GM23338 (cell line): ENCODE data around the gene MYO16. TPM values are rescaled to one million over a fixed set of nuclear protein-coding genes. Genes with fewer than 3 reads are reported as not detected.

Experiments used
- ATAC-seq: fragments of 200-7000 bp; cut with Tn5 transposase; 3 replicates; pipeline ENCODE4 v1.9.1; 2020
- DNase-seq: peaks from one replicate; pipeline ENCODE4 v3.0.0-alpha.2; 2015; ENCODE audit warnings: low spot score
- H2AFZ ChIP-seq: fragments of 200-600 bp; sonication (generic); 2 replicates; pipeline ENCODE4 v1.8.0; 2016; ENCODE audit warnings: antibody characterized with exemption, mild to moderate bottlenecking, moderate library complexity
- H3F3A ChIP-seq: fragments of 200-600 bp; sonication (generic); replicated peaks from 2 replicates; pipeline ENCODE4 v1.8.0; 2017; ENCODE audit warnings: antibody characterized with exemption, mixed run types, low read depth
- H3K27ac ChIP-seq: fragments of 200-600 bp; sonication (generic); 2 replicates; pipeline ENCODE4 v1.6.1; 2016; ENCODE audit warnings: low read depth
- H3K27me3 ChIP-seq: fragments of 200-600 bp; sonication (generic); 2 replicates; pipeline ENCODE4 v1.8.0; 2016; ENCODE audit warnings: mild to moderate bottlenecking, mixed run types, moderate library complexity; ENCODE audit not compliant: insufficient read depth
- H3K36me3 ChIP-seq: fragments of 200-600 bp; sonication (generic); 2 replicates; pipeline ENCODE4 v1.8.0; 2016; ENCODE audit warnings: mild to moderate bottlenecking; ENCODE audit not compliant: insufficient read depth
- H3K4me1 ChIP-seq: fragments of 200-600 bp; sonication (generic); 2 replicates; pipeline ENCODE4 v1.8.0; 2016; ENCODE audit warnings: mild to moderate bottlenecking, moderate library complexity; ENCODE audit not compliant: insufficient read depth
- H3K4me2 ChIP-seq: fragments of 200-600 bp; sonication (generic); 2 replicates; pipeline ENCODE4 v1.7.1; 2017; ENCODE audit warnings: mixed run types
- H3K4me3 ChIP-seq: fragments of 200-600 bp; sonication (generic); 2 replicates; pipeline ENCODE4 v1.6.1; 2016; ENCODE audit warnings: mixed run types
- H3K79me2 ChIP-seq: fragments of 200-600 bp; sonication (generic); replicated peaks from 2 replicates; pipeline ENCODE4 v1.8.0; 2017; ENCODE audit warnings: mild to moderate bottlenecking; ENCODE audit not compliant: insufficient read depth
- H3K9me2 ChIP-seq: fragments of 200-600 bp; sonication (generic); 2 replicates; pipeline ENCODE4 v1.8.0; 2017; ENCODE audit not compliant: insufficient read depth
- H4K20me1 ChIP-seq: fragments of 200-600 bp; sonication (generic); replicated peaks from 2 replicates; pipeline ENCODE4 v1.8.0; 2017; ENCODE audit warnings: mild to moderate bottlenecking; ENCODE audit not compliant: insufficient read depth
- H3K27ac Mint-ChIP-seq: 2 replicates; pipeline ENCODE4 v1.8.0; 2020; ENCODE audit warnings: inconsistent platforms, mild to moderate bottlenecking, moderate library complexity, mixed read lengths
- H3K27me3 Mint-ChIP-seq: 3 replicates; pipeline ENCODE4 v1.8.0; 2022; ENCODE audit warnings: low read depth, mild to moderate bottlenecking, moderate library complexity, mixed read lengths, inconsistent platforms; ENCODE audit not compliant: insufficient read depth, poor library complexity
- H3K36me3 Mint-ChIP-seq: 3 replicates; pipeline ENCODE4 v1.8.0; 2021; ENCODE audit warnings: low read depth, mild to moderate bottlenecking, inconsistent platforms, moderate library complexity, mixed read lengths
- H3K4me1 Mint-ChIP-seq: 3 replicates; pipeline ENCODE4 v1.8.0; 2020; ENCODE audit warnings: mild to moderate bottlenecking, inconsistent platforms, mixed read lengths
- H3K4me3 Mint-ChIP-seq: 3 replicates; pipeline ENCODE4 v1.8.0; 2021; ENCODE audit warnings: moderate library complexity, mild to moderate bottlenecking, inconsistent platforms, mixed read lengths
- H3K9me3 Mint-ChIP-seq: 3 replicates; pipeline ENCODE4 v1.8.0; 2020; ENCODE audit warnings: moderate library complexity, mild to moderate bottlenecking, inconsistent platforms, mixed read lengths
- ETS1 ChIP-seq: IDR thresholded peaks from 2 replicates; pipeline ENCODE4 v1.6.1; 2016; ENCODE audit warnings: antibody characterized with exemption
- EZH2 ChIP-seq: fragments of 200-600 bp; sonication (generic); IDR thresholded peaks from one replicate; pipeline ENCODE4 v1.8.0; 2017; ENCODE audit warnings: antibody characterized with exemption, mild to moderate bottlenecking, low read depth; ENCODE audit not compliant: unreplicated experiment
- EZH2phosphoT487 ChIP-seq: fragments of 200-600 bp; sonication (generic); IDR thresholded peaks from one replicate; pipeline ENCODE4 v1.8.1; 2018; ENCODE audit warnings: antibody characterized with exemption; ENCODE audit not compliant: unreplicated experiment
- JUNB ChIP-seq: IDR thresholded peaks from one replicate; pipeline ENCODE4 v1.6.1; 2016; ENCODE audit warnings: antibody characterized with exemption; ENCODE audit not compliant: unreplicated experiment
- NANOG ChIP-seq: IDR thresholded peaks from 2 replicates; pipeline ENCODE4 v1.6.1; 2016; ENCODE audit warnings: antibody characterized with exemption, borderline replicate concordance
- POLR2AphosphoS5 ChIP-seq: IDR thresholded peaks from 2 replicates; pipeline ENCODE4 v1.6.1; 2016; ENCODE audit warnings: antibody characterized with exemption, low read depth
- REST ChIP-seq: IDR thresholded peaks from one replicate; pipeline ENCODE4 v1.6.1; 2018; ENCODE audit warnings: antibody characterized with exemption; ENCODE audit not compliant: unreplicated experiment
- STAT1 ChIP-seq: IDR thresholded peaks from one replicate; pipeline ENCODE4 v1.6.1; 2016; ENCODE audit warnings: antibody characterized with exemption; ENCODE audit not compliant: unreplicated experiment
- ZNF114 ChIP-seq: fragments of 250-450 bp; sonication (Bioruptor Pico); IDR thresholded peaks from 2 replicates; pipeline ENCODE4 v1.5.0; 2020; ENCODE audit warnings: mild to moderate bottlenecking, moderate library complexity
- ZNF462 ChIP-seq: fragments of 250-450 bp; sonication (Bioruptor Pico); IDR thresholded peaks from 2 replicates; pipeline ENCODE4 v1.5.0; 2020; ENCODE audit warnings: mild to moderate bottlenecking, moderate library complexity
- polyA plus RNA-seq: library from polyadenylated mRNA; unstranded; fragments of >200 nt; fragmentation: Nextera tagmentation; extraction: Ambion mirVana; gene quantifications from 2 replicates; pipeline ENCODE4 v1.2.1, GENCODE V29; 2016
- total RNA-seq: library from RNA; depleted of rRNA; stranded (reverse); fragments of >200 nt; shearing (Covaris generic); gene quantifications from 2 replicates; pipeline ENCODE4 v1.2.3, GENCODE V29; 2014

MYO16 gene
- total and polyA plus RNA-seq, 2 experiments from 2014 or later = 0.10 to 0.13 TPM

- TF ChIP-seq NANOG (no peak), ETS1 (no peak), EZH2 (no peak), STAT1 (no peak), POLR2AphosphoS5 (no peak), EZH2phosphoT487 (no peak), JUNB (no peak), ZNF114 (CRISPR knock-in tag) (no peak), ZNF462 (CRISPR knock-in tag) (no peak), REST (no peak)
- H4K20me1 ChIP-seq = no peaks in the 10 kb centered on the region
- H3K9me3 Mint-ChIP-seq = peaks cover 34% of the 10 kb centered on the region
- no peak overlapping the region for H3K4me3 ChIP-seq
- H3K36me3 ChIP-seq = no peaks in the 10 kb centered on the region
- H3K4me1 Mint-ChIP-seq = no peaks in the 10 kb centered on the region
- H3K4me2 ChIP-seq = no peak overlapping the region
- no peaks in the 10 kb centered on the region for H3K9me2 ChIP-seq
- no peaks in the 10 kb centered on the region for H3K4me1 ChIP-seq
- H3F3A ChIP-seq = no peaks in the 10 kb centered on the region
- H3K79me2 ChIP-seq = no peaks in the 10 kb centered on the region
- H3K36me3 Mint-ChIP-seq = peaks cover 19% of the 10 kb centered on the region
- H3K27ac ChIP-seq = no peak overlapping the region
- DNase-seq (no peak), ATAC-seq (no peak)
- H3K27me3 ChIP-seq = no peaks in the 10 kb centered on the region
- H2AFZ ChIP-seq = no peak overlapping the region
- no peaks in the 10 kb centered on the region for H3K27me3 Mint-ChIP-seq
- H3K4me3 Mint-ChIP-seq = no peak overlapping the region
- no peak overlapping the region for H3K27ac Mint-ChIP-seq
These were observed 18.9 kb upstream of the MYO16 start for GRCh38 chr13:108610507-108610906.
